GM19324 (cell line): Measurements from ENCODE around the gene PIGU.
"Not testable (repeated sequence)": the region's sequence is repeated elsewhere in the genome, so short reads cannot be mapped to it uniquely, and the experiment has no call there.

ENCODE experiments used
- ATAC-seq: cut with Tn5 transposase; IDR thresholded peaks from one replicate; pipeline ENCODE4 v1.9.1; 2021; ENCODE audit warnings: mild to moderate bottlenecking, moderate library complexity; ENCODE audit not compliant: unreplicated experiment, low FRiP score

The PIGU gene

GRCh38 chr20:34676642-34677373 is at the start of gene PIGU:
TSS of gene PIGU (minus strand) at chr20:34677092. CDS start at chr20:34677085, 7 bp downstream.
- ATAC-seq = peak; percentile 96

- ATAC-seq = no peak
Observed at GRCh38 chr20:34724172-34724571, 47.3 kb upstream of the PIGU start.

- not testable (repeated sequence) for ATAC-seq
Observed at GRCh38 chr20:34722560-34722959, 45.7 kb upstream of the PIGU start.

GRCh38 chr20:34720266-34720665 is 43.4 kb upstream of the PIGU start:
- no peak for ATAC-seq

- ATAC-seq = peak; percentile 93
Observed at GRCh38 chr20:34719242-34720017, 42.5 kb upstream of the PIGU start.

- ATAC-seq = no peak
Observed at GRCh38 chr20:34717230-34718095, 40.6 kb upstream of the PIGU start.

GRCh38 chr20:34716921-34717229 is 40.0 kb upstream of the PIGU start:
- no peak for ATAC-seq

- ATAC-seq = no peak
Observed at GRCh38 chr20:34715384-34715783, 38.5 kb upstream of the PIGU start.

- not testable (repeated sequence) for ATAC-seq
Observed at GRCh38 chr20:34713944-34714515, 37.1 kb upstream of the PIGU start.

- ATAC-seq = no peak
Observed at GRCh38 chr20:34713194-34713943, 36.5 kb upstream of the PIGU start.

GRCh38 chr20:34712525-34713192 is 35.8 kb upstream of the PIGU start:
- ATAC-seq = no peak

- ATAC-seq = no peak
Observed at GRCh38 chr20:34711813-34712430, 35.0 kb upstream of the PIGU start.

- no peak for ATAC-seq
Observed at GRCh38 chr20:34710861-34711574, 34.1 kb upstream of the PIGU start.

GRCh38 chr20:34710568-34710839 is 33.6 kb upstream of the PIGU start:
- no peak for ATAC-seq

- peak; percentile 41 for ATAC-seq
Observed at GRCh38 chr20:34709831-34710567, 33.1 kb upstream of the PIGU start.

GRCh38 chr20:34709044-34709830 is 32.3 kb upstream of the PIGU start:
- peak; percentile 41 for ATAC-seq

- no peak for ATAC-seq
Observed at GRCh38 chr20:34708621-34709043, 31.7 kb upstream of the PIGU start.
